Smooth muscle cell of the brain vasculature (primary cell): ENCODE data around the gene HYAL1.
A peak's percentile ranks its signal among the peaks of the same experiment; 100 is the strongest.

ENCODE experiments used
- DNase-seq: peaks from one replicate; pipeline ENCODE4 v3.0.0-alpha.2; 2012; ENCODE audit warnings: low read depth, low spot score

Gene HYAL1

GRCh38 chr3:50334339-50335075, 31.1 kb upstream of the HYAL1 start:
- DNase-seq: no peak

- DNase-seq: no peak
Observed at GRCh38 chr3:50333744-50334328, 30.5 kb upstream of the HYAL1 start.

GRCh38 chr3:50331364-50331907, 28.1 kb upstream of the HYAL1 start:
- DNase-seq: no peak

- DNase-seq: no peak
Observed at GRCh38 chr3:50330330-50330729, 27.0 kb upstream of the HYAL1 start.

GRCh38 chr3:50327943-50328691, 24.7 kb upstream of the HYAL1 start, which contains the start of gene TUSC2:
Gene TUSC2, minus strand, starts transcription at chr3:50328223. Its CDS starts 124 bp downstream, at chr3:50328099.
- DNase-seq: peak; percentile 94

- no peak for DNase-seq
Observed at GRCh38 chr3:50327129-50327528, 23.8 kb upstream of the HYAL1 start.

GRCh38 chr3:50326182-50326541, 22.8 kb upstream of the HYAL1 start:
- DNase-seq: no peak

GRCh38 chr3:50325497-50326181, 22.3 kb upstream of the HYAL1 start:
- no peak for DNase-seq

- DNase-seq: no peak
Observed at GRCh38 chr3:50325113-50325480, 21.7 kb upstream of the HYAL1 start.

- no peak for DNase-seq
Observed at GRCh38 chr3:50324351-50325112, 21.2 kb upstream of the HYAL1 start.

- DNase-seq: no peak
Observed at GRCh38 chr3:50323614-50324199, 20.3 kb upstream of the HYAL1 start.

GRCh38 chr3:50323092-50323600, 19.8 kb upstream of the HYAL1 start:
- no peak for DNase-seq

GRCh38 chr3:50322386-50323091, 19.2 kb upstream of the HYAL1 start, which contains the start of gene HYAL2:
Gene HYAL2, minus strand, starts transcription at chr3:50322745. Its CDS starts 2,256 bp downstream, at chr3:50320489.
- DNase-seq: no peak

GRCh38 chr3:50322115-50322385, 18.7 kb upstream of the HYAL1 start:
- no peak for DNase-seq

- DNase-seq: peak; percentile 72
Observed at GRCh38 chr3:50321336-50322114, 18.2 kb upstream of the HYAL1 start.

GRCh38 chr3:50320853-50321335, 17.5 kb upstream of the HYAL1 start:
- DNase-seq: no peak

- DNase-seq: no peak
Observed at GRCh38 chr3:50319894-50320625, 16.7 kb upstream of the HYAL1 start.

GRCh38 chr3:50319181-50319893, 16.0 kb upstream of the HYAL1 start:
- no peak for DNase-seq
